T-helper 22 cell (primary cell): ENCODE data around the gene REM2.
"Not testable (repeated sequence)": the region's sequence is repeated elsewhere in the genome, so short reads cannot be mapped to it uniquely, and the experiment has no call there.

Experiments used
- DNase-seq: peaks from one replicate; pipeline ENCODE4 v3.0.0-alpha.2; 2020; ENCODE audit warnings: low read depth

The REM2 gene

DNA sequence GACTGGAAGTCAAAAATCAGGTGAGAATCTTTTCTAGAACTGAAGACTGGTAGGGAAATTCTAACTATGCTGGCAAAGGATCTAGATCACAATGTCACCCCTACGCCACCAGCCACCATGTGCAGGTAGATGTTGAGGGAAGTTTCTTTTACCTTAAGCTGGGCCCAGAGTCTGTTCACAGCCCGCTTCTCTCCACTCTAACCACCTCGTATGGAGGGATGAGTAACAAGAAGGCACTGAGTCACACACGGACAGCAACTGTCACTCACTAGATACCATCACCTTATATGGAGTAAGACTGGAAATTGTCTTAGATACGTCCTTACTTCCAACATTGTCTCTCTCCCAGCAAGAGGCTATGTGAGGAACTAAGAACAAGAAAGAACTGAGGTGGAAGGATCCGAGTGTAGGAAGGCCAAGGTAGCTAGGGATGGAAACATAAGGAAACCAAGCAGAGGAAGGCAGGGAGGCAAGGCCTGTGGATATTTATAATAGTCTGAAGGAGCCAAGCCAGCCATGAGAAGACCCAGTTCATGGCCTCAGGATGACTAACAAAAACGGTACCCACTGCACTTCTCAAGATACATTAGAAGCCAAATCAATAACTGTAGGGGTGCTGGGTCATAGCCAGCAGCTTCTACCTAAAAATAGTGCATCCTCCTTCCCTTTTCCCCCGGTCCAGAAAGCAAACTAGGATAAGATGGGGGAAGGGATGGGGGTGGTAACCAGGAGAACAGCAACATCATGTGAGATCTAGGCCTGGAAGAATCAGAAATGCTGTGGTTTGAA lies 15.5 kb downstream of the REM2 start:
- DNase-seq = no peak

DNA sequence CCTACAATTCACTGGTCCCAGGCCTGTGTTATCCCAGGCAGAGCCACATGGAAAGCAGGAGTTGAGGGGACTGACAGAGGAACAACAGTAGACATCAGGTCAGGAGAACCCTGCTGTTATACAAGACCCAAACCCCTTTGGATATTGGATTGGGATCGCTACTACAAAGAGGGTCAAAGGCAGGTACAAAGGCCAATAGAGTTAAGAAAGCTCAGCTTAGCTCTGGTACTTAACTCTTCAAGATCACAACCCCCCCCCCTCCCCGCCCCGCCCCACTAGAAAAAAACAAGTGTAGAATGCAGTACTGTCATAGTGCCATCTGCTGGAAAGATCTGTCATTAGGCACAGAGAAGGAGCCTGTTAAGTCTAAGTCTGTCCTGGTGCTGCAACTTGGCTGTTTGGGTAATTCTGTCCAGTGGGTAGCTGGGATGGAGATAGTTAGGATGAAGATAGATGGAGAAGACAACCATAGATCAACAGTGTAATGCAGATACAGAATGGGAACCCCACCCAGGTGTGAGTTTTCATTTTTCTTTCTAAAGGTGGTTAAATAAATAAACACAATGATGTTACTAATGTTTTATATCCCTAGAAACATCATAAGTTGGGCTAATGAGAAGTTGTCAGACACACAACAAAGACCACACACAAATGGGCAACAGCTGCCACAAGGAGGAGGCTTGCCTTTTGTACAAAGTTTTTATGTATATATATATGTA lies 17.2 kb downstream of the REM2 start:
- DNase-seq = peak; percentile 24

DNA sequence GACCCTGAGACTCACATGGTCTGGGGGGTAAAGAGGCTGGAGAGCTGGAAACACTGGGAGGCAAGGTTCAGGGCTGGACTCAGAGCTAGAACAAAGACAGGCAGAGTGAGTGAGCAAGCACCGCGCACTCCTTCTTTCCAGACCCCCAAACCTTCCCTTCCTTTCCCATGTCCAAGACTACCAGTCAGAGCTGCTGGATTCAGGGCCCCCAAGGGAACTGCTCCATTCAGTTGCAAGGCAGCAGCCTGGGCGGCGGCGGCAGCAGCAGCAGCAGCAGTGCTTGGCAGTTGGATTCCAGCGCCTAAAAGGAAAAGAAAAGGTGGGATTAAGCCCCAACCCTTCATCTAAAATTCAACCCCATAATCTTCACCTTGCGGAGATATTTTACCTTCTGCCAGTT lies 18.8 kb downstream of the REM2 start:
- DNase-seq = no peak

DNA sequence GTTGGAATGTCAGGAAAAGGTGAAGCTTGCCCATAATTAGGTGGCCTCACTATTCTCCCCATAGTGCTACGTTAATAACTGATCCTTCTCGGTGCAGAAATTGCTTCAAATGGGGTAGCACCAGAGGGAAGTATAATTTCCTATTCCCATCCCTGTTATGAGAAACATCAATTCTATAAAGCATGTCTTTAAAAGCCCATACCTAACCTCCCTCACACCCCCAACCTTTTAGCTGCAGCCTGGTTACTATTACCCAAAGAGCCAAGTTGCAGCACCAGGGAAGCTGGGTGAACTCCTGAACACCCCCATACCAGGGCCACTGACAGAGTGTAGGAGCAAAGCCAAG lies 20.7 kb downstream of the REM2 start:
- DNase-seq = no peak

DNA sequence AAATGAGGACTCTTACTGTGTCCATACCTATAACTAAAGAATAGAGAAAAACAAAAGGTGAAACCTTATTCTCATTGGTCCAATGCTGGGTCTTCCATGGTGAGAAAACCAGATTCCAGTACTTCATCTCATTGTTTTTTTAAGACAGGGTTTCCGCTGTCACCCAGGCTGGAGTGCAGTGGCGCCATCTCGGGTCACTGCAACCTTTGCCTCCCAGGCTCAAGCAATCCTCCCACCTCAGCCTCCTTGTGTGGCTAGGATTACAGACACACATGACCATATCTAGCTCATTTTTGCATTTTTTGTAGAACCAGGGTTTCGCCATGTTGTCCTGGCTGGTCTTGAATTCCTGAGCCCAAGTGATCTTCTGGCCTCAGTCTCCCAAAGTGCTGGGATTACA lies 22.6 kb downstream of the REM2 start:
- no peak for DNase-seq

DNA sequence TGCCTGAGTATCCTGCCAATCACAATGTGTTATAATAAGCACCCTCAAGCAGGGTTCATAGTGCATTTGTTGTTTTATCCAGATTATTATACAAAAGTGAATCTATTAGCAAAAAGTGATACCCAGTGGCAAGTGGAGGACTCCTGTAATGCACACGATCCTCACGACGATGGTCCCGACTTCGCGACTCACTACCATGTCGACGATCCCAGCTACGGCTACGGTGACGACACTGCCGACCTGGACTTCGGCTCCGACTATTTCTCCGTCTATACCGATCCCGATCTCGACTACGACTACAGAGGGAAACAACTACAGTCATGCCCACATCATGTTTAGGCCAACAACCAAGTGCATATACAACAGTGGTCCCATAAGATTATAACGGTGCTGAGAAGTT lies 23.1 kb downstream of the REM2 start:
- no peak for DNase-seq

DNA sequence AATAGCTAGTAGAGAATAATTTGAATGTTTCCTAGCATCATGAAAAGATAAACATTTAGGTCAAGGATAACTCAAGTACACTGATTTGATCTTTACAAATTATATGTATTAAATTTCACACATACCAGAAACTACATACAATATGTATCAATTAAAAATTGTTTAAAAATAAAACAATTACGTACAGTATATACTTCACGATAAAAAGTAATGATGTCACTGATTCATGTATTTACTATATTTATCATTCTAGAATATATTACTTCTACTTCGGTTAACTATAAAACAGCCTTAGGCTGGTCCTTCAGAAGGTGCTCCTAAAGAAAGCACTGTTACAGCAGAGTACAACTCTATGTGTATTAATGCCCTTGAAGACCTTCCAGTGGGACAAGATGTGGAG lies 24.4 kb downstream of the REM2 start:
- DNase-seq = no peak

DNA sequence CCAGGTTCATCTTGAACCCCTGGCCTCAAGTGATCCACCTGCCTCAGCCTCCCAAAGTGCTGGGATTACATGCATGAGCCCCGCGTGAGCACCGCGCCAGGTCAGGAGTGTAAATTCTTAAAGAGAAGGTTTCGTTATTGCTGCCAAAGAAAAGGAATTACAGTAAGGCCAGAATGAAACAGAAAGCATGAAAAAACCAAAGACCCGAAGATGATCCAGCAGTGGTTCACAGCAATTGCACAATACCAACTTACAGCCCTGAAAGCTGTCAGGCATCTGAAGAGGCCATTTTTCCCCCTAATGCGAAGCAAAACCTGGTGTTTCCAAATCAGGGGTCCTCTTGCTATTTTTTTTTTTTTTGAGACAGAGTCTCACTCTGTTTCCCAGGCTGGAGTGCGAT lies 25.6 kb downstream of the REM2 start:
- no peak for DNase-seq

DNA sequence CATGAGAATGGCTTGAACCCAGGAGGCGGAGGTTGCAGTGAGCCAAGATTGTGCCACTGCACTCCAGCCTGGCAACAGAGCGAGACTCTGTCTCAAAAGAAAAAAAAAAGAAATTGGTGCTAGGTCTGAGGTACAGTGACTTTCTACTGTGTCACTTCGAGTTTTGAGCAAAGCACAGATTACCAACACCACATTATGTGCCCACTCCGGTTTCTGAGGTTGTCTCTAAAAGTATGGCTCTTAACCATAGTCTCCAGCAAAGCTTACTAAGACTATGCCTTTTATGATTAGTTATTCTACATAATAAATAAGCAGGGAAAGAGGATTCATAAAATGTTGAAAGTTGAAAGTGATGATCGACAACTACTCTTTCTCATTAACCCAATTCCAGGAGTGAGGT lies 27.9 kb downstream of the REM2 start:
- no peak for DNase-seq

DNA sequence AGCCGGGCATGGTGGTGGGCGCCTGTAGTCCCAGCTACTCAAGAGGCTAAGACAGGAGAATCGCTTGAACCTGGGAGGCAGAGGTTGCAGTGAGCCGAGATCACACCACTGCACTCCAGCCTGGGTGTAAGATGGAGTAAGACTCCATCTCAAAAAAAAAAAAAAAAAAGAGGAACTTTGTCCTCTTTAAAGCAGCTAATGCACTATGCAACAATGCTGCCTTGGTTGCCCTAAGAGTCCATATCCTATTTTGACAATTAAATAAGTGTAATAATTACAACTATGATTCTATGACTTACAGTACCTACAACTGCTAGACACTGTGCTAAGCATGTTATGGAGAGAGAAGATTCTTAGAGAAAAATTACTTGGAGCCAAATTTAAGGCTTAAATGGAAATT lies 31.8 kb downstream of the REM2 start:
- not testable (repeated sequence) for DNase-seq

DNA sequence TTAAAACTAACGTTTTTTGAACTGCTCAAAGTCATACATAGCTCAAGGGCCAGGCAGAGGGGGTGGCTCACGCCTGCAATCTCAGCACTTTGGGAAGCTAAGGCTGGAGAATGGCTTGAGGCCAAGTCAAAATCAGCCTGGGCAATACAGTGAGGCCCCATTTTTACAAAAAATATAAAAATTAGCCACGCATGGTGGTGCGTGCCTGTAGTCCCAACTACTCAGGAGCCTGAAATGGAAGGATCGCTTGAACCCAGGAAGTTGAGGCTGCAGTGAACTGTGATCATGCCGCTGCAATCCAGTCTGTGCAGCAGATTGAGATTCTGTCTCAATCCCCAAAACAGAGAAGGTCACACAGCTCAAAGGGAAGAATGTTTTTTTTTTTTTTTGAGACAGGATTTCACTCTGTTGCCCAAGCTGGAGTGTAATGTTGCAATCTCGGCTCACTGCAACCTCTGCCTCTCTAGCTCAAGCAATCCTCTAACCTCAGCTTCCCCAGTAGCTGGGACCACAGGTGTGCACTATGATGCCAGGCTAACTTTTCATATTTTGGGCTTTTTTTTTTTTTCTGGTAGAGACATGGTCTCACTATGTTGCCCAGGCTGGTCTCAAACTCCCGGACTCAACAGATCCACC lies 33.0 kb downstream of the REM2 start:
- DNase-seq = no peak

DNA sequence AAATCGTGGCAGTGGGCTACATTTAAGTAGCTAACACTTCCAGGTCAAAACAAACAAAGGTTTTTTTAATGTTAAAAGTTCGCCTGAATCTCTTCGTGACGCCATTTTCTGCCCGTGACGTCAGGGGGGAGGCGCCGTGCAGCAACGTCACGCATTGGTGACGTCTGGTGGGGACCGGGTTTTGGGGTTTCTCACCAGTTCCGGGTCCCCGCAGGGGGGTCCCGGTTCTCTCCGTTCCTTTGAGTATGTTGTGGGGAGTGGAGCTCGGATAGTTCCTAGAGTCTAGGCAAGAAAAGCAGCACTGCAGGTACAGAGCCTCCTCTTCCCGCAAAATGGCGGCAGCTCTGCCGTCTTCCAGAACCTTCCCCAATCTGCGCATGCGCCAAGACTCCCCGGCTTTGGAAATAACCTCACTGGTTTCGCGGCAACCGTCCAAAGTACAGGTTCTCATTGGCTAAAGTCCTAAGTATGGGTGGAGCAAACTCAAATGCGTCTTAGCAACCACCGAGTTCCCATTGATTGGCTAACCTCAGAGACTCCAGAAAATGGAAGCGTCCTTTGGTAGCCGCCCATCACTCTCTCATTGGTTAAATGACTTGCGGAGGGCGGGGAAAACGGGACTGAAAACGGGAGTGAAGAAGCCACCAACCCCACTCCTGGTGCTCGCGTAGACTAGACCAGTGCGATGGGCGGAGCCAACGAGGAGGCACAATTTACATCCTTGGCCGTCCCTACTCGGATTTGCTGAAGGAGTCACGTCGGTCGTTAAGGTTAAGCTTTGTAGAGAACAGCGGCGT lies 36.0 kb downstream of the REM2 start, which contains the start of gene RBM23:
RBM23 (minus strand) TSS at position 346 of the 797 bp plus-strand sequence.
- DNase-seq = peak; percentile 99

DNA sequence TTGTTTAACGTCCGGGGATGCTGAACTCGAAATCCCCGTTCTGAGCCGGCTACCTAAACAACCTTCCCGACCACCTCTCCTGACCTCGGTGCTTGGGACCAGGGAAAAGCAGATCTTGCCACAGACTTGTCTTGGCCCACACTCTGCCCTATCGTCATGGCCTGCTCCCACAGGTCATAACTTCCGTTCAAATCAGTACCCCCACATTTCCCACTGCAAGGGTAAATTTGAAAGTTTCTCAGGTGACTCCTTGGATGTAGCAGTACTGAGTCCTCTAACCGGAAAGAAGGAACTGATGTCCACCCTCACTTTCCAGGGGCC lies 36.5 kb downstream of the REM2 start:
- DNase-seq = no peak

DNA sequence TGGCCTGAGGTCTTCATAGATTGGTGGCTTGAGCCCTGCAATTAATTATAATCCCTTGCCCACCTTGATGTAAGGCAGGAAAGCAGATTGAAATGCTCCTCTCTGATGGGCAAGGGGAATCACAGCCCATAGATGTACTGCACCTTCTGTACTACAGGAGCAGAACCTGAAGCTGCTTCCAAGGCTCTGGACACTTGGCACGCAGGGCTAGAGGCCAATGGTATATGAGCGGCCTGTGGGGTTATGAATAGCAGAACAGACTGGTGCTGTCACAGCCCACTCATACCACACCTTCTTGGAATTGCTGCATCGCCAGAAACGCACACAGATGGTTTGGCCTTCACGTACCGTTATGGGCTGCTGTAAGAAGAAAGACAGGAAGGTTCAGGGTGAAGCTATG lies 37.7 kb downstream of the REM2 start:
- no peak for DNase-seq

DNA sequence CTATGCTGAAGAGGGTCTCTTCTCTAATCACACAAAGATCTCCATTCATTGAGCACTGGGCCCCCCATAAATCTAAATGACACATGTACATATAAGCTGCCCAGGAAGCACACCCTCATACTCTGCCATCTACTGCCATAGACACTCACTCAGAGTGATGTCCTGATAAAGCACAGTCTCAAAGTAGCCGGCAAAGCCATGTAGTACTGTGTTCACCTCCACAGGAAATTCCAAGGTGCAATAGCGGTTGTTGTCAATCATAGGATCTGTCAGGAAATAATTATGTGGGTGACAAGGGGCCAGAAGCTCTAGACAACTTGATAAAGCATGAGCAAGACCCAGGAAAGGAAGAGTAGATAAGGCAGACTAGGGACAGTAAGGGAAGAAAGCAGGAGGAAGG lies 39.3 kb downstream of the REM2 start:
- DNase-seq = no peak

DNA sequence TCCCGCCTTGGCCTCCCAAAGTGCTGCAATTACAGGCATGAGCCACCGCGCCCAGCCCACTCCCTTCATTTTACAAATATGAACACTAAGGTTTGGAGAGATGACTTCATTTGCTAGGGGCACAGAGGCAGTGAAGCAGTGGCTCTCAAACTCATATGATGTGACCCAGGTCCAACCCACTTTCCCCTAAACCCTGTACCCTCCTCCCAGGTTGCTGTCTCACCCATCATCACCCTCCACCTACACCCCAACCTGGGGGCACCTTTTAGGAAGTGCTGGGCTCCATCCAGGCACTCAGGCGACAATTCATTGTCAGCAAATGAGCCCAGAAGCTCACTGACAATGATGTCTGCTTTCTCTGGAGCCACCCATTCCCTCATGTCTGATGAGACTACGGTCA lies 40.7 kb downstream of the REM2 start:
- DNase-seq = no peak

DNA sequence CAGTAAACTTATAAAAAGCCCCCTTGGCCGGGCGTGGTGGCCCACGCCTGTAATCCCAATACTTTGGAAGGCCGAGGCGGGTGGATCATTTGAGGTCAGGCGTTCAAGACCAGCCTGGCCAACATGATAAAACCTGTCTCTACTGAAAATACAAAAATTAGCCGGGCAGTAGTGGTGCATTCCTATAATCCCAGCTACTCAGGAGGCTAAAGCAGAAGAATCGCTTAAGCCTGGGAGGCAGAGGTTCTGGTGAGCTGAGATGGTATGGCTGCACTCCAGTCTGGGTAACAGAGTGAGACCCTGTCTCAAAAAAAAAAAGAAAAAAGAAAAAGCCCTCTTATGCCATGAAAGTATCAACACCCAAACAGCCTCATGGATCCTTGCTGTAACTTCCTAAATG lies 42.5 kb downstream of the REM2 start:
- no peak for DNase-seq

DNA sequence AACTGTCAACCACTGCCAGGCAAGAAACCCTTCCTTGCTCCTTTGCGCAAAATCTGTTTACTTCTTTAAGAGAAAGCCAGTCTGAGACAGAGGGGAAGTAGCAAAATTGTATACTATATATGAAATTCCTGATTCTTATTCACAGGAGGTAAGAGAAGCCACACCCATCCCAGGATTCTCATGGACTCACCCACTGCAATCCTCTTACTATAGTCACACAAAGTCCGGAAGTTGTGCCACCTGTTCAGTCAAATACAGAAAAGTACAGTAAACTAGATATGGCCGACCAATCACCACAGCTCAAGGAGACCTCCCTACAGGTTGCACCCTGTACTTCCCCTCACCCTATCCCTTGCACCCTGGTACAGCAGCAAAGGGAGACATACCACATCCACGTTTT lies 43.3 kb downstream of the REM2 start:
- no peak for DNase-seq

DNA sequence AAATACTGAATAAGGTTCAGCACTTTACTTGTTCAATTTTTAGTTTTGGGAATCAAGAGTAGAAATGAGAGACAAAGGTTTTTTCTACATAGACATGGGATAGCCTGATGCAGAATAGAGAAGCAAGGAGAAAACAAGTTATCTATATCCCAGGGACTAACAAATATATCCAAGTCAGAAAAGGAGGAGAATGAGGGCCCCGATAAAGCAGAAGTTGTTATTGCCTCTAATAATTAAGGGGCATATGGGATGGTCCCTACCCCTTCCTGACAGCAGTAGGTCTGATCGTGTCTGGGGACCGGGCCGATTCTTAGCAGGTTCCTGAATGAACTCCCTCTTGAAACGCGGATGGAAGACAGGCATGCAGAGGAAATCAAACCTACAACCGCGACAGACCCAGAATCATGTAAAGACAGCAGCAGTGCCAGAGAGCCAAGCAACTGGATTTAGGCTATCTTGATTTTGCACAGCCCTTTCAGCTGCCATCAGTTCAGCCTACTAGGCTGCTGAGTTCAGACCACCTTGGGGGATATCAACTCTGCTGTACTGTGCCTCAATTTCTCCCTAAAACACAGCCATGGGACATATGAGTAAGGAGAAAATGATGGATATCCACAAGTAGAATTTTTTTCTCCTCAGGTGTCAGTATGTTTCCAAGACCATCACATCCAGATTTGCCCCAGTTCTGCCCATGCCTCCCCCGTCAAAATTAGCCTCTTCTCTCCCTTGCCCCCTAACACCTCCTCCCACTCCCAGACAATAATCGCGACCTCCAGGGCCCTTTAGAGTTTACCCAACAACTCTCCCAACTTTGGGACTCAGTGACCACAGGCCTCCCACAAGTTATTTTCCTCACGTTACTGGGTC lies 45.4 kb downstream of the REM2 start:
- DNase-seq = no peak

DNA sequence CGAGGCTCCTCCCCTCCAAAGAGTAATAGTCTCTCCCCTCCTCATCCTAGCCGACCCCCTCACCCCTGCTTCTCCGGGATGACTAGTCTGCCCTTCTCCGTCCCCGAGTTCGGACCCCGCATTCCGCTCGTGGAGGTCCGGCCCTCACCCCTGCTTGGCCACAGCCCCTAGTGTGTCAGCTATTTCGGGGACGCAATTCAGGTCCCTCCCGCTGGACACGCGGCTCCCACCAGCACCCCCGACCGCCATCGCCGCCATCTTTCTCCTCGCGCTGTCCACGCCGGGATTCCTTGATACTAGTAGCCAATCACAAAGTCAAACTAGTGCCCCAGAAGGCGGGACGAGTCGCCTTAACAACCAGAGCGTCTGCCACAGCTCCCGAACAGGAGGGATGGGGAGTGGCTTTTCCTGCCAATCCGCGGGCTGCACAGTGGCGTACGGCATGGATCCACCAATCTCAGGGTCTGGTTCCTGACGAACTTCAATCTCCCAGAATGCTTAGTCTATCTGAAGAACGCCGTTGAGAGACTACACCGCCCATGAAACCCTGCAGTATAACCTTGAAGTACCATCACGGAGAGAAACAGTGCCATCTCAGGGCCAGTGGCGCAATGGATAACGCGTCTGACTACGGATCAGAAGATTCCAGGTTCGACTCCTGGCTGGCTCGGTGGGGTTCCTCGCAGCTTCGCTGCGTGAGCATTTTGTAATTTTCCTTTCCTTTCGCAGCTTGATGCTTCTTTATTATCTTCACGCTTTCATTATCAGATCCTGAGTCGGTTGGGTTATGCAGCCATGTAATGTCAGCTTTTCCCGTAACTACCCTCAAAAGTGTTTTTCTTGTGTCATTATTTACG lies 46.3 kb downstream of the REM2 start, which contains the start of gene PRMT5:
PRMT5 (minus strand) TSS at position 273 of the 857 bp plus-strand sequence; CDS start at position 258, 15 bp downstream.
- peak; percentile 98 for DNase-seq

DNA sequence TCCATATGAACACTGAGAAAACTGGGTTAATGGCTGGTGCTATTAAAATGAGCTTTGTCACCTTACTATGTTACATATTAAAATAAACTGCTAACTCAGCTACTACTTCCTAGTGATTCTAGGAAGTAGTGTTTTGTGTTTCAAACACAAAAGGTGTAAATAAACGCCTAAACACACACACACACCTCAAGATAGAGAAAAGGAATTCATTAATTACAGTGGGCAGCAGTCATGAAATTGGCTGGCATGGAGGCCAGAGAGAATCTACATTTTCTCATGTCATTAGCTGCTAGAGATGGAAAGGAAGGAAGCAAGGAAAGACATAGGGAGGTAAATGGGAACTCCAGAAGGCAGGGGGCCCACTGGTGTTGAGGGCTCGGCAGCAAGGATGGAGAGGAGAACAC lies 46.9 kb downstream of the REM2 start:
- DNase-seq = no peak
